ENCODE measurements around the gene UBE2J2.

GRCh38 chr1:1204425-1204920 is 69.2 kb downstream of the UBE2J2 start:
- TF ChIP-seq EZH2 (IDR thresholded peaks at IDR 0.05), result no peak
- no peak for TF ChIP-seq POLR2AphosphoS5 (IDR thresholded peaks at IDR 0.05; ENCODE audit: borderline replicate concordance, low read depth, low read length)
